ENCODE data around the gene UTP25.
A peak's percentile ranks its signal among the peaks of the same experiment; 100 is the strongest.

UTP25 gene

GRCh38 chr1:209855006-209855405 lies 27.2 kb downstream of the UTP25 start:
- no peaks in the 10 kb centered on the region for H3K4me1 ChIP-seq (ENCODE audit: low read length)
- H4K20me1 ChIP-seq (ENCODE audit: insufficient read depth, low read length): no peaks in the 10 kb centered on the region
- TF ChIP-seq EZH2phosphoT487 (IDR thresholded peaks at IDR 0.05; ENCODE audit: low read depth): no peak
- TF ChIP-seq CTCF (IDR thresholded peaks at IDR 0.05; ENCODE audit: low read depth, low read length): no peak
- no peak overlapping the region for H2AFZ ChIP-seq (ENCODE audit: low read depth, low read length)
- H3K79me2 ChIP-seq (ENCODE audit: low read length): no peaks in the 10 kb centered on the region
- H3K4me3 ChIP-seq (ENCODE audit: low read length): no peak overlapping the region
- no peak overlapping the region for H3K4me2 ChIP-seq (ENCODE audit: low read length)
- no peak overlapping the region for H3K9ac ChIP-seq (ENCODE audit: low read length)
- H3K27me3 ChIP-seq (ENCODE audit: low read depth, low read length): no peaks in the 10 kb centered on the region
- H3K36me3 ChIP-seq (replicated peaks; ENCODE audit: low read depth, low read length): peaks cover 49% of the 10 kb centered on the region
- no peaks in the 10 kb centered on the region for H3K9me3 ChIP-seq (ENCODE audit: insufficient read depth, low read length)
- H3K27ac ChIP-seq (ENCODE audit: low read length): no peak overlapping the region

GRCh38 chr1:209855623-209856022 lies 27.9 kb downstream of the UTP25 start:
- H4K20me1 ChIP-seq (ENCODE audit: insufficient read depth, low read length): no peaks in the 10 kb centered on the region
- no peak overlapping the region for H2AFZ ChIP-seq (ENCODE audit: low read depth, low read length)
- peaks cover 49% of the 10 kb centered on the region for H3K36me3 ChIP-seq (replicated peaks; ENCODE audit: low read depth, low read length)
- H3K27me3 ChIP-seq (ENCODE audit: low read depth, low read length): no peaks in the 10 kb centered on the region
- no peak overlapping the region for H3K4me2 ChIP-seq (ENCODE audit: low read length)
- H3K4me1 ChIP-seq (ENCODE audit: low read length): no peaks in the 10 kb centered on the region
- H3K79me2 ChIP-seq (ENCODE audit: low read length): no peaks in the 10 kb centered on the region
- TF ChIP-seq CTCF (IDR thresholded peaks at IDR 0.05; ENCODE audit: low read depth, low read length) (no peak), EZH2phosphoT487 (IDR thresholded peaks at IDR 0.05; ENCODE audit: low read depth) (no peak)
- no peak overlapping the region for H3K9ac ChIP-seq (ENCODE audit: low read length)
- H3K9me3 ChIP-seq (ENCODE audit: insufficient read depth, low read length): no peaks in the 10 kb centered on the region
- H3K27ac ChIP-seq (ENCODE audit: low read length): no peak overlapping the region
- H3K4me3 ChIP-seq (ENCODE audit: low read length): no peak overlapping the region

GRCh38 chr1:209858561-209859103 lies 30.9 kb downstream of the UTP25 start:
- Histone ChIP-seq H3K79me2 (ENCODE audit: low read length) (no peaks in the 10 kb centered on the region), H3K4me2 (ENCODE audit: low read length) (no peak overlapping the region), H4K20me1 (ENCODE audit: insufficient read depth, low read length) (no peaks in the 10 kb centered on the region), H3K27ac (ENCODE audit: low read length) (no peak overlapping the region), H3K4me1 (ENCODE audit: low read length) (no peaks in the 10 kb centered on the region), H3K27me3 (ENCODE audit: low read depth, low read length) (peaks cover 20% of the 10 kb centered on the region), H3K36me3 (replicated peaks; ENCODE audit: low read depth, low read length) (peaks cover 23% of the 10 kb centered on the region), H3K9ac (ENCODE audit: low read length) (no peak overlapping the region), H3K4me3 (ENCODE audit: low read length) (no peak overlapping the region), H2AFZ (ENCODE audit: low read depth, low read length) (no peak overlapping the region), H3K9me3 (ENCODE audit: insufficient read depth, low read length) (no peaks in the 10 kb centered on the region)
- no peak for TF ChIP-seq EZH2phosphoT487 (IDR thresholded peaks at IDR 0.05; ENCODE audit: low read depth)
- no peak for TF ChIP-seq CTCF (IDR thresholded peaks at IDR 0.05; ENCODE audit: low read depth, low read length)

- no peak overlapping the region for H2AFZ ChIP-seq (ENCODE audit: low read depth, low read length)
- no peaks in the 10 kb centered on the region for H3K79me2 ChIP-seq (ENCODE audit: low read length)
- no peak overlapping the region for H3K4me2 ChIP-seq (ENCODE audit: low read length)
- TF ChIP-seq CTCF (IDR thresholded peaks at IDR 0.05; ENCODE audit: low read depth, low read length): peak; percentile 95
- no peak for TF ChIP-seq EZH2phosphoT487 (IDR thresholded peaks at IDR 0.05; ENCODE audit: low read depth)
- H3K27me3 ChIP-seq (ENCODE audit: low read depth, low read length): peaks cover 20% of the 10 kb centered on the region
- no peak overlapping the region for H3K27ac ChIP-seq (ENCODE audit: low read length)
- no peaks in the 10 kb centered on the region for H4K20me1 ChIP-seq (ENCODE audit: insufficient read depth, low read length)
- H3K4me3 ChIP-seq (ENCODE audit: low read length): no peak overlapping the region
- H3K36me3 ChIP-seq (replicated peaks; ENCODE audit: low read depth, low read length): peaks cover 8% of the 10 kb centered on the region
- no peaks in the 10 kb centered on the region for H3K4me1 ChIP-seq (ENCODE audit: low read length)
- H3K9me3 ChIP-seq (ENCODE audit: insufficient read depth, low read length): no peaks in the 10 kb centered on the region
- no peak overlapping the region for H3K9ac ChIP-seq (ENCODE audit: low read length)
Measured at GRCh38 chr1:209860293-209860881, 32.6 kb downstream of the UTP25 start.
